ENCODE data around the gene MLX. TPM values are rescaled to one million over a fixed set of nuclear protein-coding genes. Genes with fewer than 3 reads are reported as not detected.
"Not testable (repeated sequence)": the region's sequence is repeated elsewhere in the genome, so short reads cannot be mapped to it uniquely, and the experiment has no call there.

Gene MLX
- total RNA-seq, 1 donor from 2014 or later: 62.5 TPM

DNA sequence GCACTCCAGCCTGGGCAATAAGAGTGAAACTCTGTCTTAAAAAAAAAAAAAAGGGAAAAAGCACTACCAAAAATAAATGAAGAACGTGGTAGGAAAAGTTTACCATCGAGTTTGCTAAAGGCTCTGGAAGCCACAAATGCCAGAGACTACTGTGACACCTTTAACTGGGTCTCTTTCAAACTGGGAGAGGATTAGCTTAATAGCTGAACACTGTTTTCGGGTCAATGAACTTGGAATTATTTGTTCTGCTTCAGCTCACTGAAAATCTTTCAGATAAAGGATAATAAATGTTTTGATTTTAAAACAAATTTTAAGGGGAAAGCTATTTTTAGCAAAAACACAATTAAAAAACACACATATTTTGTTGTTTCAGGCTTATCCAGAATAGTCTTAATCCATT, 40.9 kb downstream of the MLX start:
- Mint-ChIP-seq H3K4me3 (ENCODE audit: unreplicated experiment) (peak overlapping the region; percentile 96), H3K27me3 (ENCODE audit: unreplicated experiment) (peaks cover 4% of the 10 kb centered on the region), H3K36me3 (ENCODE audit: unreplicated experiment) (no peaks in the 10 kb centered on the region), H3K9me3 (ENCODE audit: unreplicated experiment) (peaks cover 7% of the 10 kb centered on the region), H3K27ac (ENCODE audit: unreplicated experiment) (no peak overlapping the region), H3K4me1 (ENCODE audit: low read depth, unreplicated experiment) (peaks cover 2% of the 10 kb centered on the region)
- no peak for TF ChIP-seq CTCF (IDR thresholded peaks at IDR 0.05; ENCODE audit: partially characterized antibody, unreplicated experiment)
- no peak for DNase-seq

- Mint-ChIP-seq H3K27ac (ENCODE audit: unreplicated experiment) (peak overlapping the region; percentile 97), H3K27me3 (ENCODE audit: unreplicated experiment) (peaks cover 5% of the 10 kb centered on the region), H3K4me3 (ENCODE audit: unreplicated experiment) (peak overlapping the region; percentile 96), H3K9me3 (ENCODE audit: unreplicated experiment) (peaks cover 7% of the 10 kb centered on the region), H3K36me3 (ENCODE audit: unreplicated experiment) (peaks cover 1% of the 10 kb centered on the region), H3K4me1 (ENCODE audit: low read depth, unreplicated experiment) (peaks cover 2% of the 10 kb centered on the region)
- DNase-seq: no peak
- no peak for TF ChIP-seq CTCF (IDR thresholded peaks at IDR 0.05; ENCODE audit: partially characterized antibody, unreplicated experiment)
These were observed 41.6 kb downstream of the MLX start for GRCh38 chr17:42608305-42609181.

GRCh38 chr17:42609182-42609813, 42.4 kb downstream of the MLX start, which contains the start of the genes RETREG3 and TUBG1:
Gene RETREG3, minus strand, starts transcription at chr17:42609374. Its CDS starts 50 bp downstream, at chr17:42609324.
Gene TUBG1, plus strand, starts transcription at chr17:42609683. Its CDS starts 55 bp downstream, at chr17:42609738.
- H3K27me3 Mint-ChIP-seq (ENCODE audit: unreplicated experiment): peaks cover 5% of the 10 kb centered on the region
- no peak for TF ChIP-seq CTCF (IDR thresholded peaks at IDR 0.05; ENCODE audit: partially characterized antibody, unreplicated experiment)
- H3K36me3 Mint-ChIP-seq (ENCODE audit: unreplicated experiment): peaks cover 5% of the 10 kb centered on the region
- peak within 1 kb of the TSS; percentile 96 for H3K4me3 Mint-ChIP-seq (ENCODE audit: unreplicated experiment)
- DNase-seq: peak; percentile 99
- peaks cover 7% of the 10 kb centered on the region for H3K9me3 Mint-ChIP-seq (ENCODE audit: unreplicated experiment)
- H3K4me1 Mint-ChIP-seq (ENCODE audit: low read depth, unreplicated experiment): peaks cover 2% of the 10 kb centered on the region
- H3K27ac Mint-ChIP-seq (ENCODE audit: unreplicated experiment): peak within 1 kb of the TSS; percentile 97

DNA sequence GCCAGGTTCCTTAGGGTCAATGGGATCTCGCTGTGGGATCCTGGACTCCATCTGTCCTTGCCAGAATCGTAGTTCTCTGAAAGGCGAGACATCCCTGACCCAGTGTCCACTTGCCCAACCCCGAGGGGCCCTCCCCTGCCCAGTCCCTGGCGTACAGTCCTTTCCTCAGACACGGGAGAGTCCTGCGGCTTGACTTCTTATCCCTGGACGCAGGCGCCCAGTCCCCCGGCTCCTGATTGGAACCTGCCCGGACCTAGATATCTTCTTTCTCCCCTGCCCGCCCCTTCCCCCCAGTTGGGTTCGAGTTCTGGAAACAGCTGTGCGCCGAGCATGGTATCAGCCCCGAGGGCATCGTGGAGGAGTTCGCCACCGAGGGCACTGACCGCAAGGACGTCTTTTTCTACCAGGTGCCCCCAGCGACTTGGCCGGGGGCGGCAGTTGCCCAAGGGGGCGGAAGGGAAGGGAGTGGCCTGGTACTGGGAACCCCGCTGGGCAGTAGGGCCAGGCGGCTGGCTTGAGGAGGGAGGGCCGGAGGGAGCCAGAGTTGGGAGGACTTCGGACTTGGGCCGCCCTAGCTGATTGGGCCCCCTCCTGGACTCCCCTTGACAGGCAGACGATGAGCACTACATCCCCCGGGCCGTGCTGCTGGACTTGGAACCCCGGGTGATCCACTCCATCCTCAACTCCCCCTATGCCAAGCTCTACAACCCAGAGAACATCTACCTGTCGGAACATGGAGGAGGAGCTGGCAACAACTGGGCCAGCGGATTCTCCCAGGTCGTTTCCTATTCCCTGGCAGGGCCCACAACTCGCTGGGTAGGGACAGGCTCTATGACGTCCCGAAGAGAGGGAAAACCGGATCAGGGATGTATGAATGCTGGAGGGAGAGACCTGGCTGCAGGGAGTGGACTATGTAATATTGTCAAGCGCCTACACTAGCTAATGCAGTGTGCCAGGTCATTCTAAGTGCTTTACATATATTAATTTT, 43.2 kb downstream of the MLX start:
- Mint-ChIP-seq H3K4me3 (ENCODE audit: unreplicated experiment) (peak overlapping the region; percentile 96), H3K27ac (ENCODE audit: unreplicated experiment) (peak overlapping the region; percentile 76)
- not testable (repeated sequence) for H3K9me3 Mint-ChIP-seq (ENCODE audit: unreplicated experiment); H3K36me3 Mint-ChIP-seq (ENCODE audit: unreplicated experiment); H3K4me1 Mint-ChIP-seq (ENCODE audit: low read depth, unreplicated experiment); H3K27me3 Mint-ChIP-seq (ENCODE audit: unreplicated experiment)
- peak; percentile 28 for DNase-seq

GRCh38 chr17:42612013-42612412, 45.1 kb downstream of the MLX start:
- Mint-ChIP-seq H3K4me3 (ENCODE audit: unreplicated experiment) (peak overlapping the region; percentile 55), H3K9me3 (ENCODE audit: unreplicated experiment) (peaks cover 7% of the 10 kb centered on the region), H3K36me3 (ENCODE audit: unreplicated experiment) (peaks cover 5% of the 10 kb centered on the region), H3K27ac (ENCODE audit: unreplicated experiment) (peak overlapping the region; percentile 8), H3K4me1 (ENCODE audit: low read depth, unreplicated experiment) (peaks cover 2% of the 10 kb centered on the region), H3K27me3 (ENCODE audit: unreplicated experiment) (peaks cover 7% of the 10 kb centered on the region)
- TF ChIP-seq CTCF (IDR thresholded peaks at IDR 0.05; ENCODE audit: partially characterized antibody, unreplicated experiment): no peak
- no peak for DNase-seq

Data from glutamatergic neuron (in vitro differentiated cells).